HG02852 (cell line): ENCODE results near the gene IFI35.
"Not testable (repeated sequence)": the region's sequence is repeated elsewhere in the genome, so short reads cannot be mapped to it uniquely, and the experiment has no call there.

ENCODE experiments used
- ATAC-seq: cut with Tn5 transposase; IDR thresholded peaks from one replicate; pipeline ENCODE4 v1.9.1; 2021; ENCODE audit warnings: mild to moderate bottlenecking, moderate library complexity; ENCODE audit not compliant: unreplicated experiment

Gene IFI35

DNA sequence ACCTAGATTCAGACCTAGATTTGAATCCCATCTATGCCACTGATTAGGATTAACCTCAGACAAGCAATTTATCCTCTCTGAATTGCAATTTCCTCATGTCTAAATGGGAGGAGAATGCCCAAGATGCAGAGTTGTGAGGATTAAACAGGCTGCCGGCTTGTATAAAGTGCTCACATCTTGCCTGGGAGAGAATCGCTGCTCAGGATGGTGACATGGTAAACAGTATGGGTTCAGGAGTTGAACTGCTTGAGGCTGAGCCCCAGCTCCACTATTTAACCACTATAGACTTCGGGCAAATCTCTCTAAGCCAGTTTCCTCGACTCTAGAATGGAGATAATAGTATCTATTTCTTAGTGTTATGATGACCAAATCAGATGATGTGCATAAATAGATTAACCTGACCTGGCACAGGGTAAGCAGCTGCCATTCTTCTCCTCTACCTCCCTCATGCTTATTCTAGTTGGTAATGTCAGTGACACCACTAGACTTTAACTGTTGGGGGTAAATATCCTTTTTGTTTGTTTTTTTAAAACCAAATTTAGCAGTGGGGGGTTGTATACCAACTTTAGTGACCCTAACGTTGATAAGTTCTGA, 9.1 kb upstream of the IFI35 start:
- ATAC-seq = no peak

DNA sequence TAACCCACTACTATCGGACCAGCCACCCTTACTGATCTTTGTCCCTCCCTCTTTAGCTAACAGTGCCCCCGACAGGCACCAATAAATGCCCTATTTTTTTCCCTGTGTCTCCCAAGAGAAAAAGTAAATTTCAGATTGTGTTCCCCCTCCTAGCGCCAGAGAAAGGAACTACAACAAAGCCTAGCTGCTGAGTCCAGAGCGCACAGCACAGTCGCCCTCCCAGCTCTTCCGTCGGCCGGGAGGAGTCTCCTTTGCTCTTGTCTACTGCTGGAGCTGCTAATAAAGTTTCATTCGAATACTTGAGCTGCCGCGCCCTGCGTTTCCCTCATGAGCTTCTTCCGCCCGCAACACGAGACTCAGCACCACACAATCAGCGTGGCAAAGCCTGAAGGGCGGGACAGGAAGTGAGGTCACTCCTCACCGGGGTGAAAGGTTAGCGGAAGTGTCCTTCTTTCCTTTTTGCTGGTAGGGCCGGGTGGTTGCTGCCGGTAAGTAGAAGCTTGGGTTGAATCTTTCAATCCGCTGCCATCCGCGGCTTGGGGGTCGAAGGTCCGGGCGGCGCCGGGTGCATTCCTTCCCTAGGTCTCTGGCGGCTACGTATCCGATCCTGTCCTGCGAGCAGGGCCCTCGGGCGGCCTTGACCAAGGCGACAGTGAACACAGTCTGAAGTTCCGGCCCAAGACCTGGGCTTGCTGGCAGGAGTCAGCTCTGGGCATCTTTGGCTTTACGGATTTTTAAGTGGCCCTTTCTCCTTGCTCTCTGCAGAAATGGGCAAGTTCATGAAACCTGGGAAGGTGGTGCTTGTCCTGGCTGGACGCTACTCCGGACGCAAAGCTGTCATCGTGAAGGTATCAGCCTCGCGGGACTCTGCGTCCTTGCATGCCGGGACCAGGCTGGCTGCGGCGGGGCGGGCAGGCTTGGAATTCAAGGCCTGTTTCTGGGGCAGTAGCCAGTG, 8.3 kb upstream of the IFI35 start, which contains the start of gene RPL27:
RPL27 (plus strand) TSS at position 436 of the 955 bp plus-strand sequence; CDS start at position 768, 332 bp downstream.
- peak; percentile 91 for ATAC-seq

DNA sequence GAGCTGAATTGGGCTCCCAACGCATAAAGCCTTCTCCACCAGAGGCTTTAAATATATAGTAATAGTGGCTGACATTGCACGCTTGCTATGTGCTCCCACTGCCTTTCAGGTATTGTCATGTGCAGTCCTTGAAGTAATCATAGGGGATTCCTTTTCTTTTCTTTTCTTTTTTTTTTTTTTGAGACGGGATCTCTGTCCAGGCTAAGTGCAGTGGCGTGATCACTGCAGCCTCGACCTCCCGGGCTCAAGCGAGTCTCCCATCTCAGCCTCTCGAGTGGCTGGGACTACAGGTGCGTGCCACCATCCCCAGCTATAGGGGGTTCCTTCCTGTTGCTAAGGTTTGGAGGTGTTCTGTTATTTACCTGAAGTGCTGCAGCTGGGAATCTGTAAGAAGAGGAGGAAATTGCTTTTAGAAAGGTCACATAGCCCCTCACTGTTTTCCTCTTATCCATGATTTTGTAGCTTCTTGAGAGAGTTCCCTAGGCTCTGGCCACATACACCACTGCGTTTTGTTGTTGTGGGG, 7.5 kb upstream of the IFI35 start:
- ATAC-seq = no peak

DNA sequence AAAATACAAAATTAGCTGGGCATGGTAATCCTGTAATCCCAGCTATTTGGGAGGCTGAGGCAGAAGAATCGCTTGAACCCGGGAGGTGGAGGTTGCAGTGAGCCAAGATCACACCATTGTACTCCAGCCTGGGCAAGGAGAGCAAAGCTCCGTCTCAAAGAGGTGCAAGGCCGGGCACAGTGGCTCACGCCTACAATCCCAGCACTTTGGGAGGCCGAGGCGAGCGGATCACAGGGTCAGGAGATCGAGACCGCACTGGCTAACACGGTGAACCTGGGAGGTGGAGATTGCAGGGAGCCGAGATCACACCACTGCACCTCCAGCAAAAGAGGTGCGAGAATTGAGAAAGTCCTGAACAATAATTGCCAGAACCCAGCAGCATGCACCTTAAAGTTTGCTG, 5.7 kb upstream of the IFI35 start:
- ATAC-seq = not testable (repeated sequence)

DNA sequence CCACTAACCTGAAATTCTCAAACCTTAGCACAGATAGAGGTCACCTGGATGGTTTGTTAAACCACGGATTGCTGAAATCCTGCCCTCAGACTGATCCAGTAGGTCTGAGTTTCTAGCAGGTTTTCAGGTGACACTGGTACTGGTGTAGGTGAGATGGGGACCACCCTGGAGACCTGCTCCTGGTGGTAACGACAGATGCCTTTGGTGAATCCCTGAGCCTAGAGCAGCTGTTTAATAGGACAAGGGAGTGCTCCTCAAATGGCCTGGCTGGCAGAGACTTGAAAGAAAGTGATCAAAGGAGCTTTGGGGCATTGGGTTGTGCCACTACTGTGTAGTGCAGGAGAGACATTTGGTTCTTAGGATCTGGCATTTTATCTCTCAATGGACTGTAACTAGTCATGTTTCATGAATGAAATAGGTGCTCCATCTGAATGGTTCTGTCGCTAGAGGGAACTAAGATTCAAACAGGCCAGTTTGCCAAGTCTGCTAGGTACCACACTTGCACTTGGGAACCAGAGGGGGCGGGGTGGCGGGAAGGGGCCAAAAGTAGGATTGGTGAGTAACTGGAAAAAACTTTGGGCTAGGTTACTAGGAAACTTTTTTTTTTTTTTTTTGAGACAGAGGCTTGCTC, 2.9 kb upstream of the IFI35 start:
- ATAC-seq = no peak

DNA sequence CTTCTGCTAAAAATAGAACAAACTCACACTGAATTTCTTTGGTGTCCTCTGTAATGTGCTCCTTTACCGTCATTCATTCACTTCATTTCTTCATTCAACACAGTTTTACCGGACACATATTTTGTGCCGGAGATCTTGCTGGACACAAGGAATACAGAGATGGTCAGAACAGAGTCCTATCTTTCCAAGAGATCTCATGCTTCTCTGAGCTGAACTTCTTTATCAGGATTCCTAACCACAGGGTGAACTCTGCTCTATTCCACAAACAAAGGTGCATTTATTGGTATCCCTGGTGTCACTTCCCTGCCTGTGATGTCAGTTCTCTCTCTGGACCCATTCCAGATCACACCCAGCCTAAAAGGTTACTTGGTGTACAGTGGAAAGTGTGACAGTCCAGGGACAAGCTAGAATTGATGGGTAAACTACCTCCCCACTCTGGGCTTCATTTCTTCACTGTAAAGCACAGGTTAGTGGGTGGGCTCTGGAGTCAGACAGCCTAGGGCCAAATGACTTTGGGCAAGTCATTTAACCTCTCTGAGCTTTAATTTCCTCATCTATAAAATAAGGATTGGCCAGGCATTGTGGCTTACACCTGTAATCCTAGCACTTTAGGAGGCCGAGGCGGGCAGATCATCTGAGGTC, 4.2 kb downstream of the IFI35 start:
- no peak for ATAC-seq

DNA sequence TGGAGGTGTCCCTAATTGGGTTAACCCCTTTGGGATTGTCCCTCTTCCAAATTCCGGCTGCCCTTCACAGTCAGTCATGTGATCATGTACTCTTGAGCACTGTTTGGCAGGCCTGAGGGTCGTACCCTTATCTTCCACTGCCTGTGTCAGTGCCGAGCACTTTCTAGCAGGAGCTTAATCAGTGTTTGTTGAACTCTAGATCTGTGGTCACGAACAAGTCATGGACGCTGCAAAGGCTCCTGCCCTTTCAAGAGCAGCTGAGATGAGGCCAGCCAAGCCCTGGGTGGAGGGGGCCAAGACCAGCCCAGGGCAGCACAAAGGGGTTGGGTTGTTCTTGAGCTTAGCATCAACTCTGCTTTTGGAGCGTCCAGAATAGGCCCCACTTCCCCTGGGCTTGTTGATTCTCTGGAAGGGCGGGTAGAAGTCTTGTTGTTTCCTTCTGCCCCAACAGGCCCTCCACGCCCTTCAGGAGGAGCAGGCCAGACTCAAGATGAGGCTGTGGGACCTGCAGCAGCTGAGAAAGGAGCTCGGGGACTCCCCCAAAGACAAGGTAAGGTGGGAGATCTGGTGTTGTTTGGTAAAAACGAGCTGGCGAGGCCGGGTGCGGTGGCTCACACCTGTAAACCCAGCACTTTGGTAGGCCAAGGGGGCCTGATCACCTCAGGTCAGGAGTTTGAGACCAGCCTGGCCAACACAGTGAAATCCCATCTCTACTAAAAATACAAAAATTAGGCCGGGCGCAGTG, 5.3 kb downstream of the IFI35 start:
- ATAC-seq = no peak

DNA sequence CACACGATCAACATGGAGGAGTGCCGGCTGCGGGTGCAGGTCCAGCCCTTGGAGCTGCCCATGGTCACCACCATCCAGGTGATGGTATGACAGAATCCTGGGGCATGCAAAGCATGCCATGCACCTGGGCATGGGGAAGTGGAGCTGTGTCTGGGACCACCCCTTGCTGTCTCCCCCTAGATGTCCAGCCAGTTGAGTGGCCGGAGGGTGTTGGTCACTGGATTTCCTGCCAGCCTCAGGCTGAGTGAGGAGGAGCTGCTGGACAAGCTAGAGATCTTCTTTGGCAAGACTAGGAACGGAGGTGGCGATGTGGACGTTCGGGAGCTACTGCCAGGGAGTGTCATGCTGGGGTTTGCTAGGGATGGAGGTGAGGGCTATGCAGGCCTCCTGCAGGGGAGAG, 6.7 kb downstream of the IFI35 start:
- ATAC-seq = no peak

DNA sequence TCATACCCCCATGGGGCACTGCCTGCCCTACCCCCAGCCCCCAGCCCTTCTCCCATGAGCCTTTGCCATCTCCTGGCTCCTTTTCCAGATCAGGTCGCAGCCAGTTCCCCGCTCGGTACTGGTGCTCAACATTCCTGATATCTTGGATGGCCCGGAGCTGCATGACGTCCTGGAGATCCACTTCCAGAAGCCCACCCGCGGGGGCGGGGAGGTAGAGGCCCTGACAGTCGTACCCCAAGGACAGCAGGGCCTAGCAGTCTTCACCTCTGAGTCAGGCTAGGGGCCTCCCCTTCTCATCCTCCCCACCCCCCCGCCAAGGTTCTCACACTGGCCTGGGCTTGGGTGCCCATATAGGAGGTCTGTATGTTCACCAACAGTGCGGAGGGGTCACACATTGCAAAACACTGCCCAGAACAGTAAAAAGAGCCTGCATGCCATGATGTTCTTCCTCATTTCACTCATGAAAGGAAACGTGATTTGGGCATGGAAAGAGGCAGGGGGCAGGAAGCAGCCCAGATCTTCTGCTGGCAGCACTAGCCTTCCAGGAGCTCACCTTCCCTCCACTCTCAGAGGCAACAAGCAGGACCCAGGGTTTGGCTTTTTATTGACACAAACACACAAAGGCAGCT, 7.5 kb downstream of the IFI35 start:
- no peak for ATAC-seq

DNA sequence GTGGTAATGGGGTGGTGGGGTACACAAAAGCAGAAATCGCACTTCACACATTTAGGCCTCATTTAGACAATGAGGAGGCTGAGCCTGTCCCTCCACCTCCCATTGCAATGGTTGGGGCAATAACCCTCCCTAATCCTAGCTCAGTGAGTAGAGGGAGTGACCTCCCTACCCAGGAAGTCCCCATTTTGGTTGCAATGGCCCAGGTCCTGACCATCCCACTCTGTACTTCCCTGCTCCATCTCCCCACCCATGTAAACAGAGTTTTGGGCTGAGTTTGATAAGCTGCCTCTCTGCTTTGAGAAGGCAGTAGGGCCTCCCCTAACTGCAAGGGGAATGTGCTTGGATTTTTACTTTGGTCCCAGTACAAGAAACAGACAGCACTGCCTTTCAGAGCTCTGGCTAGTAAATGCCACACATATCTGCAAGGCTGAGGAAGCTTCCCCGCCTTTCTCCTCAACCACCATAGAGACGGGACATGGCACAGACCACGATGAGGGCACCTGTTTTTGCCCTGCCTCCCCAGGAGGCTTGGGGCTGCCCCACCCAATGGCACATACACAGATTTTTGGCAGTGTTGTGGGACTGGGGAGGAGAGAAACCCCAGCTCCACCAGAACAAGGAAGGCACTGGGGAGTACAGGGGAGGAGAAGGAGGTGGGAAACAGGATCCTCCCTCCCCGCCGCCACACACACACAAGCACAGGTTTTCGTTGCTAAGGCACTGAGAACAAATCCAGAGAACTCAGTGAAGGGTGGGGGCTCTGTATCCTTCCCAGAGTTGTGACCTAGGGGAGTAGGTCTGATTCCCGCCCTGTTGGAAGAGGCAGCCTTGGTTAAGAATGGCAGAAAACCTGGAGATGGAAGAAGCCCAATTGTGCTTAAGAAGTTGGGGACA, 8.3 kb downstream of the IFI35 start:
- no peak for ATAC-seq

DNA sequence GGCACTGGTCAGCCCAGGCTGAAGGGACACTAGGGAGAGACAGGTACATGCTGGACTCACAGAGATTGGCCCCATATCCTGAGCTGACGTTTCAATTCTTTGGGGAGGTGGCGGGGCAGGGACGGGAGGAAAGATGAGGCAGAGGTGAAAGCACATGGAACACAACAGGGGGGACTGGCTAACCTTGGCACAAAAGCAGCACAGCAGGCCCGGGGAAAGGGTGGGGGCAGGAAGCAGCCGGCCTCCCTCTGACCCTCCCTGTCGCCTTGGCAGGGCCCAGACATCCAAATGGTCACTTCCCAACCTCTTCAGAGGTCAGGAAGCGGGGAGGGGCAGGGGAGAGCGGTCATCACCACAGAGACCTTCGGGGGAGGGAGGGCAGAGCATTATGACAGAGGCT, 9.0 kb downstream of the IFI35 start:
- ATAC-seq = no peak

DNA sequence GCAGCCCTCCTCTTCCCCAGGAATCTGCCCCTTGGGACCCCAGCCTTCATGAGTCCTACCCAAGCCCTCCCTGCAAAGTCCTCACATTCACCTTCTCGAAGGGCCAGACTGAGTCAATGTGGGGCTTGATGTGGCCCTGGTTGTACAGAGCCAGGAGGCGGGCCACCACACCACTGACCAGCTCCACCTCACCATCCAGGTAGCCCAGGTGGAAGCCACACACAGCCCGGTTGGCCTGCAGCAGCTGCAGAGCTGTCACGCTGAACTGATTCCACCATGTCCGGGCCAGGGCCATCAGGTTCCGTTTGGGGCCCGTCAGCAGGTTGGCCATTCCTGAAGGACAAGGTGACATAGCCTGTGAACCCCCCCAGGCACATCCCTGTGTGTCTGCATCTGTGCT, 9.6 kb downstream of the IFI35 start:
- no peak for ATAC-seq

DNA sequence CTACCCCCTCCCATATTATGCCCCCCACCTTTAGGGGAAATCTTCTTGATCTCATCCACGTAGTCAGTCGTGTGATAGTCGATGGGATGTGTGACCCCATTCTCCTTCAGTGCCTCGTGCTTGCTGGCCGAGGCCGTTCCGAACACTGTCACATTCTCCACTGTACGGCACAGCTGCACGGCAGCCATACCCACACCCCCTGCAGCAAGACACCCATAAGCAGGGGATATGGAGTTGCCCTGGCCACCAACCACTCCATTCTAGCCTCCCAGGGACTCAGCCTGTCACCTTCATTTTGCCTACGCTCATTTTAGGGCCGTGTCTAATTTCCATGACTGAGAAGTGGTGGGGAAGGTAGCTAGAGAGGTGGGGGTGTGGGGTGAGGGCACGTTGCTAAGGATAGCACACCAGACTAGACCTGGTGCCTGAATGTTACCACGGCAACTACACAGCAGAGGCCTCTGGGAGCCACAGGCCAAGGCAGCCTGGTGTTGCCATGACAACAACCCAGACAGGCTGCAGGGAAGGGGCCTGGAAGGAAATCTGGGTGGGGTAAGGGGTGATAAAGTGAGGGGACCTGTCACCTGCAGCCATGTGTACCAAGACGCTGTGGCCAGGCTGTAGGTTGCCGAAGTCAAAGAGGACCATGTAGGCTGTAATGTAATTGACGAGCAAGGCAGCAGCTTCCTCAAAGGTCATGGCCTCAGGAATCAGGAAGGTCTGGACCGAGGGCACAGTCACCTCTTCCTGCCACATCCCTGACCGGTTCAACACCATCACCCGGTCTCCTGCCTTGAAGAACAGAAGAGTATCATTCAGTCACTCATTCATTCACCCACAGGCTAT, 11.6 kb downstream of the IFI35 start:
- ATAC-seq = no peak

DNA sequence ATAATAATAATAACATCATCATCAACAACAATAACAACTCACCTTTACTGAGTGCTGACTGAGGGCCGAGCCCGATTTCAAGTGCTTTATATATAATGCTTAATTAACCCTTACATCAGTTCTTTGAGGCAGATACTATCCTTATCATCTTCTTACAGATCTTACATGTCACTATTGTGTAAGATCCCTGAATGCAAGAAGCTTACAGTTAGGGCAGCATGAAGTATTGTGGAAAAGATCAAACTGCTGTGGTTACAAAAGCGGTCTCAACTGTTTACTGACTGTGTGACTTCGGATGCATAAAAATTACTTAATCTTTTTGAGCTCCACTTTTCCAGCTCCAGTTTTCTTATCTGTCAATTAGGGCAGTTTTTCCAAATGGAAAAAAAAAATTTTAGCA, 12.3 kb downstream of the IFI35 start:
- ATAC-seq = no peak

DNA sequence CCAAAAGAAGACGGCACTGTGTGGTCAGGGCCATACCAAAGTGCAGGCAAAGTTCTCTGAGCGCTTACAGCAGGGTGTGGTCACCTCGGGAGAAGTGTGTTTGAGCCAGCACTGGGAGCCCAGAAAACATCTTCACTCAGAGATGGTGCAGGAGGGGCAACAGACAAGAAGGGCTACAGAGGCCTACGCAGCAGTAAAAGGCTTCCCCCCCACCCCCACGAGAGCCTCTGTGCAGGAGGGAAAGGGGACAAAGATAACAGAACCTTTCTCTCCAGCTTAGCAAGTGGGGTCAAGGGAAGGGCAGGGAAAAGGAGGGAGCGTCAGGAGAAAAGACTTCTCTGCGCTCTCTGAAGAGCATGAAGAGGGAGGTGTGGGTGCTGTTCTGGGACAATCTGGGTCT, 12.8 kb downstream of the IFI35 start:
- no peak for ATAC-seq

DNA sequence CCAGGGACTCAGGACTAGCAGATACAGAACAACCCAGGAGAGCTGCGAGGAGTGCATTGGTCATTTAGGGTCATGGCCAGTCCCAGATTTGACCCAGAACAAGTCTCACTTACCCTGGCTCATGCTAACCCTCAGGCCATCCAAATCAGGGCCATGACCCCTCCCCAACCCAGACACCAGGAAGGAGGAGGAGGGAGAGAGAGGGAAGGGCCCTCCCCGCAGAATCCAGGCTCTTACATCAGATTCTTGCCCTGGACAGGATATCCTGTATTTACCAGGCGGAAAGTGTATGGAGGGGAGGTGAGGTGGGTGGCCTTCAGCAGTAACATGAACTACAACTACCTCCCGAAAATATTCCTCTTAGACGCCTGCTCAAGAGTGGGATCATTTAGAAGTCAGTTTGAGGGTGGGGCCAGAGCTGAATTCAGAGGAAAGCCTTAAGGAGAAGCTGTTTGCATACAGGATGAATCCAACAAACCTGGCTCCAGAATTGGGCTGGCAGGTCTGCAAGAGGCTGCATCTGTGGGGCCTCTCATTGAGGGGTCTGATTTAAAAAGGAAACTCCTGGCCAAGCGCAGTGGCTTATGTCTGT, 13.5 kb downstream of the IFI35 start:
- no peak for ATAC-seq
